H1 (cell line): ENCODE results near the gene MS4A15. TPM values are rescaled to one million over a fixed set of nuclear protein-coding genes. Genes with fewer than 3 reads are reported as not detected.

Experiments used
- CREB1 ChIP-seq: IDR thresholded peaks from 2 replicates; pipeline ENCODE4 v1.6.1; 2012; ENCODE audit warnings: inconsistent platforms
- GABPA ChIP-seq: IDR thresholded peaks from 2 replicates; pipeline ENCODE4 v1.6.1; 2011; ENCODE audit warnings: mild to moderate bottlenecking, low read length, moderate library complexity, borderline replicate concordance; ENCODE audit not compliant: insufficient read depth
- SUZ12 ChIP-seq: fragments of 200-600 bp; sonication (generic); IDR thresholded peaks from 2 replicates; pipeline ENCODE4 v1.6.1; 2012; ENCODE audit warnings: mild to moderate bottlenecking, inconsistent platforms, low read length, moderate library complexity, mixed read lengths
- TAF1 ChIP-seq: IDR thresholded peaks from 2 replicates; pipeline ENCODE4 v1.6.1; 2011; ENCODE audit warnings: mild to moderate bottlenecking, low read depth, low read length
- polyA plus RNA-seq, 7 experiments: library from polyadenylated mRNA; depleted of rRNA in 3 of 7; stranded (reverse) in 5 of 7; unstranded in 2 of 7; fragments of >200 nt in 5 of 7; fragments of 200-250 nt in 2 of 7; gene quantifications; 1 replicate in 5 of 7; 2 replicates in 1 of 7; 4 replicates in 1 of 7; pipeline versions ENCODE4 v1.2.1 to v1.2.3, GENCODE V29; 2011 to 2013; ENCODE audit warnings: missing spikeins in 2 of 7, mixed read lengths in 2 of 7
- total RNA-seq: library from RNA; stranded (reverse); fragmentation: NEBNext Ultra II Directional; extraction: Animal tissue kit (Norgen Biotek cat#: 25700); gene quantifications from 2 replicates; pipeline ENCODE4 v1.2.1, GENCODE V29; 2021
- TF ChIP-seq, protein P1 (sequence below): IDR thresholded peaks from 2 replicates; pipeline ENCODE4 v1.6.1; 2012; ENCODE audit warnings: inconsistent platforms
- TF ChIP-seq, protein P2 (sequence below): IDR thresholded peaks from 2 replicates; pipeline ENCODE4 v1.6.1; 2012; ENCODE audit warnings: low read length, inconsistent platforms

Gene MS4A15
- total and polyA plus RNA-seq, 2 of the 8 experiments (the other 6 are each of a cell fraction or from before 2014, with no cell fraction given): 0.15 to 0.17 TPM

- TF ChIP-seq, protein P1, sequence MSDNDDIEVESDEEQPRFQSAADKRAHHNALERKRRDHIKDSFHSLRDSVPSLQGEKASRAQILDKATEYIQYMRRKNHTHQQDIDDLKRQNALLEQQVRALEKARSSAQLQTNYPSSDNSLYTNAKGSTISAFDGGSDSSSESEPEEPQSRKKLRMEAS: no peak
- TF ChIP-seq, protein P2, sequence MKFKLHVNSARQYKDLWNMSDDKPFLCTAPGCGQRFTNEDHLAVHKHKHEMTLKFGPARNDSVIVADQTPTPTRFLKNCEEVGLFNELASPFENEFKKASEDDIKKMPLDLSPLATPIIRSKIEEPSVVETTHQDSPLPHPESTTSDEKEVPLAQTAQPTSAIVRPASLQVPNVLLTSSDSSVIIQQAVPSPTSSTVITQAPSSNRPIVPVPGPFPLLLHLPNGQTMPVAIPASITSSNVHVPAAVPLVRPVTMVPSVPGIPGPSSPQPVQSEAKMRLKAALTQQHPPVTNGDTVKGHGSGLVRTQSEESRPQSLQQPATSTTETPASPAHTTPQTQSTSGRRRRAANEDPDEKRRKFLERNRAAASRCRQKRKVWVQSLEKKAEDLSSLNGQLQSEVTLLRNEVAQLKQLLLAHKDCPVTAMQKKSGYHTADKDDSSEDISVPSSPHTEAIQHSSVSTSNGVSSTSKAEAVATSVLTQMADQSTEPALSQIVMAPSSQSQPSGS: no peak
- TF ChIP-seq TAF1 (no peak), CREB1 (no peak), SUZ12 (no peak), GABPA (no peak)
These were observed 68.5 kb downstream of the MS4A15 start (continued) for GRCh38 chr11:60825118-60825517.
